Brain microvascular endothelial cell (primary cell): ENCODE results near the gene TXNL1.
A peak's percentile ranks its signal among the peaks of the same experiment; 100 is the strongest.

ENCODE experiments used
- DNase-seq: peaks from one replicate; pipeline ENCODE4 v3.0.0-alpha.2; 2020
- H3K27ac ChIP-seq: fragments of 250-450 bp; sonication (Bioruptor Pico); 2 replicates; pipeline ENCODE4 v1.5.1; 2020; ENCODE audit warnings: mild to moderate bottlenecking, moderate library complexity
- H3K27me3 ChIP-seq: fragments of 250-450 bp; sonication (Bioruptor Pico); replicated peaks from 2 replicates; pipeline ENCODE4 v1.5.1; 2020; ENCODE audit warnings: mild to moderate bottlenecking
- H3K36me3 ChIP-seq: fragments of 250-450 bp; sonication (Bioruptor Pico); replicated peaks from 2 replicates; pipeline ENCODE4 v1.5.1; 2020; ENCODE audit warnings: mild to moderate bottlenecking
- H3K4me3 ChIP-seq: 2 replicates; pipeline ENCODE4 v1.5.1; 2011; ENCODE audit warnings: low read depth, mild to moderate bottlenecking, control low read depth, low read length, moderate library complexity
- CTCF ChIP-seq: IDR thresholded peaks from 2 replicates; pipeline ENCODE4 v1.5.1; 2011; ENCODE audit warnings: low read depth, mild to moderate bottlenecking, moderate library complexity, low read length, control low read depth, inconsistent platforms; ENCODE audit errors: missing control alignments
- in situ Hi-C: cut with HindIII; loops from 2 replicates; pipeline ENCODE4 v1.10.0; 2017; ENCODE audit warnings: low sequenced_read_pairs, low pct_ligation_motif_present

The TXNL1 gene

GRCh38 chr18:56641714-56642337, 3.4 kb upstream of the TXNL1 start:
- H3K4me3 ChIP-seq = no peak overlapping the region
- H3K27ac ChIP-seq = no peak overlapping the region
- TF ChIP-seq CTCF = no peak
- peak; percentile 36 for DNase-seq
- no peaks in the 10 kb centered on the region for H3K36me3 ChIP-seq
- in situ Hi-C loops = no loop called here
- H3K27me3 ChIP-seq = no peaks in the 10 kb centered on the region

GRCh38 chr18:56639571-56639970, 1.2 kb upstream of the TXNL1 start:
- TF ChIP-seq CTCF = no peak
- H3K27ac ChIP-seq = no peak overlapping the region
- DNase-seq = no peak
- H3K36me3 ChIP-seq = no peaks in the 10 kb centered on the region
- in situ Hi-C loops = no loop called here
- H3K4me3 ChIP-seq = no peak overlapping the region
- H3K27me3 ChIP-seq = no peaks in the 10 kb centered on the region

GRCh38 chr18:56639104-56639381, 651 bp upstream of the TXNL1 start:
- Histone ChIP-seq H3K27me3 (no peaks in the 10 kb centered on the region), H3K36me3 (no peaks in the 10 kb centered on the region), H3K27ac (peak overlapping the region; percentile 74), H3K4me3 (peak overlapping the region; percentile 54)
- TF ChIP-seq CTCF = no peak
- in situ Hi-C loops = no loop called here
- DNase-seq = no peak

- Histone ChIP-seq H3K36me3 (no peaks in the 10 kb centered on the region), H3K27me3 (no peaks in the 10 kb centered on the region), H3K4me3 (peak overlapping the region; percentile 93), H3K27ac (peak overlapping the region; percentile 95)
- DNase-seq = no peak
- no peak for TF ChIP-seq CTCF
- in situ Hi-C loops = no loop called here
Measured at GRCh38 chr18:56637711-56638231, 621 bp downstream of the TXNL1 start.

- no peaks in the 10 kb centered on the region for H3K27me3 ChIP-seq
- H3K27ac ChIP-seq = no peak overlapping the region
- peak overlapping the region; percentile 93 for H3K4me3 ChIP-seq
- in situ Hi-C loops = no loop called here
- no peak for TF ChIP-seq CTCF
- DNase-seq = no peak
- peaks cover 2% of the 10 kb centered on the region for H3K36me3 ChIP-seq
Measured at GRCh38 chr18:56637176-56637575, 1.2 kb downstream of the TXNL1 start.

- Histone ChIP-seq H3K27me3 (no peaks in the 10 kb centered on the region), H3K36me3 (peaks cover 2% of the 10 kb centered on the region), H3K4me3 (no peak overlapping the region), H3K27ac (no peak overlapping the region)
- DNase-seq = no peak
- in situ Hi-C loops = no loop called here
- no peak for TF ChIP-seq CTCF
Measured at GRCh38 chr18:56635007-56635406, 3.4 kb downstream of the TXNL1 start.
